Bronchial epithelial cell (primary cell): ENCODE data around the gene DCAF5. TPM values are rescaled to one million over a fixed set of nuclear protein-coding genes. Genes with fewer than 3 reads are reported as not detected.
"Not testable (repeated sequence)": the region's sequence is repeated elsewhere in the genome, so short reads cannot be mapped to it uniquely, and the experiment has no call there.

Source experiments
- DNase-seq: peaks from one replicate; pipeline ENCODE4 v3.0.0-alpha.2; 2010; ENCODE audit warnings: low read depth
- FAIRE-seq: peaks from 2 replicates; lab custom pipeline; 2011; peaks lifted over from hg19 to GRCh38; lab: Jason Lieb, UNC
- H3K27me3 ChIP-seq: 2 replicates; pipeline ENCODE4 v1.5.1; 2011; ENCODE audit warnings: low read length; ENCODE audit not compliant: control insufficient read depth, insufficient read depth
- H3K36me3 ChIP-seq: 2 replicates; pipeline ENCODE4 v1.5.1; 2011; ENCODE audit warnings: low read length; ENCODE audit not compliant: control insufficient read depth, insufficient read depth
- H3K4me3 ChIP-seq: 2 replicates; pipeline ENCODE4 v1.5.1; 2011; ENCODE audit warnings: mild to moderate bottlenecking, low read depth, low read length, control low read depth
- CTCF ChIP-seq: IDR thresholded peaks from 2 replicates; pipeline ENCODE4 v1.5.1; 2011; ENCODE audit warnings: mild to moderate bottlenecking, moderate library complexity, low read length, control low read depth, inconsistent platforms; ENCODE audit not compliant: insufficient read depth, severe bottlenecking
- total RNA-seq: library from RNA; depleted of rRNA; stranded (reverse); fragments of >200 nt; gene quantifications from 2 replicates; pipeline ENCODE4 v1.2.1, GENCODE V29; 2014

DCAF5 gene
- total RNA-seq, 1 donor from 2014 or later = 11.1 TPM

GRCh38 chr14:69072584-69072983, 80.3 kb downstream of the DCAF5 start:
- FAIRE-seq (no peak), DNase-seq (no peak)
- TF ChIP-seq CTCF = no peak
- Histone ChIP-seq H3K4me3 (no peak overlapping the region), H3K36me3 (peaks cover 10% of the 10 kb centered on the region), H3K27me3 (no peaks in the 10 kb centered on the region)

- H3K4me3 ChIP-seq = no peak overlapping the region
- H3K27me3 ChIP-seq = no peaks in the 10 kb centered on the region
- FAIRE-seq (no peak), DNase-seq (no peak)
- no peak for TF ChIP-seq CTCF
- peaks cover 10% of the 10 kb centered on the region for H3K36me3 ChIP-seq
Measured at GRCh38 chr14:69068744-69069421, 84.0 kb downstream of the DCAF5 start.

- TF ChIP-seq CTCF = no peak
- DNase-seq = no peak
- H3K4me3 ChIP-seq = no peak overlapping the region
- no peak for FAIRE-seq
- peaks cover 8% of the 10 kb centered on the region for H3K36me3 ChIP-seq
- no peaks in the 10 kb centered on the region for H3K27me3 ChIP-seq
Measured at GRCh38 chr14:69066396-69067171, 86.3 kb downstream of the DCAF5 start.

GRCh38 chr14:69065934-69066333, 87.0 kb downstream of the DCAF5 start:
- H3K4me3 ChIP-seq, FAIRE-seq, H3K27me3 ChIP-seq, DNase-seq, H3K36me3 ChIP-seq: not testable (repeated sequence)

- FAIRE-seq = no peak
- Histone ChIP-seq H3K4me3 (no peak overlapping the region), H3K36me3 (peaks cover 9% of the 10 kb centered on the region), H3K27me3 (no peaks in the 10 kb centered on the region)
- DNase-seq = no peak
- TF ChIP-seq CTCF = no peak
Measured at GRCh38 chr14:69064596-69064995, 88.3 kb downstream of the DCAF5 start.
